ENCODE measurements around the gene PLEKHA3. TPM values are rescaled to one million over a fixed set of nuclear protein-coding genes. Genes with fewer than 3 reads are reported as not detected.

PLEKHA3 gene
- total and polyA plus RNA-seq, 9 of the 15 experiments (the other 6 are each of a cell fraction or from before 2014, with no cell fraction given) = 2.3 to 23.4 (median 10.5) TPM

DNA sequence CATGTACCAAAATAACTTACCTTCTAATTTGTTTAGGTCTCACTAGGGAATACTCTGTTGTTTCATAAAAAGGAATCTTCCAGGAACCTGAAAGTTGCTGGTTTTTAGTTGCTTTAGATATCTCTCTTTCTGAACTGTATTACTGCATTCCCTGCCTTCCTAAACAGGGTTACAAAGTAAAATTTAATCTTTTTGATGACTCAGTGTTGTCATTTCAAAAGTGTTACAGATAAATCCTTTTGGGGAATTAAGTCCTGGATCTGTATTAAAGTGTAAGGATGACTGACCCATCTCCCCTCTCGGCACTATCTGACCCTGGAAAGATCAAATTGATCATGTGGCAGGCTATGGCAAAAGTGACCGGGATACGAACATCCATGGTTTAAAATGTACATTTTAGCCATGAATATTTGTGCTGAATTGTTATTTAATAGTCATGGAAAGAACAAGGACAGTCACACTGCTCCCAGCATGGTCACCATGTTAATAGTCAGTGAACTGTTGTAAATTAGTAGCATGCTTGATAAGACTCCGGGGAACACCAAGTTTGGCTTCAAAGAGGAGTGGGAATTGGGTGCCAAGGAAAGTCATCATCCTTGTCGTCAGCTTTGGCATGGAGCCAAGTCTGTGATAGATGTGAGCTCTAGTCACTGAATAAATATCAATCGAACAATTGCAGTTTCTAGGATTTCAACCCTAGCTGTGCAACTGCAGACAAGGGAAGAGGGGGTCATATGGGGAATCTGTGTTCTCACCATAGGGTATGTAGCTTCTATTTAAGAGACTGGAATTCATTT, 4.2 kb downstream of the PLEKHA3 start:
- H3K4me1 ChIP-seq (replicated peaks in 1 of 2; ENCODE audit: control insufficient read depth in 2 of 2, insufficient read depth in 2 of 2, low read length in 2 of 2) = peaks cover 19 to 23% of the 10 kb centered on the region in 2 experiments
- H3K27me3 ChIP-seq (ENCODE audit: control insufficient read depth in 2 of 2, insufficient read depth in 2 of 2, low read length in 2 of 2) = no peaks in the 10 kb centered on the region
- peaks cover 11% of the 10 kb centered on the region; the same call in 1 of the 3 replicates for H3K36me3 ChIP-seq (ENCODE audit: control insufficient read depth, insufficient read depth, low read length)
- 49% methylated on average over 6 of the region's 6 CpGs for WGBS (ENCODE audit: insufficient coverage, low coverage, missing lambda C conversion rate)
- H3K27ac ChIP-seq (ENCODE audit: extremely low read depth, low read depth, low read length) = no peak overlapping the region
- POLR2A ChIA-PET = interaction anchor here (0.7 to 0.9 kb wide), 3 partner anchors 11 to 372 kb away, joined by 3 read pairs; partner anchors contain the start of gene RBM45
- H3K9me3 ChIP-seq (replicated peaks; ENCODE audit: control insufficient read depth, insufficient read depth, low read depth, low read length) = no peaks in the 10 kb centered on the region
- no peak overlapping the region for H3K4me3 ChIP-seq
- no peaks in the 10 kb centered on the region for H4K20me1 ChIP-seq (replicated peaks; ENCODE audit: control insufficient read depth, insufficient read depth, low read length)
- in situ Hi-C loops (cut with MboI) (no loop called here), intact Hi-C loops (cut with micrococcal nuclease) (no loop called here)
- H2AFZ ChIP-seq (ENCODE audit: low read depth, low read length) = no peak overlapping the region
- CTCF ChIA-PET (ENCODE audit: low intra/inter-chr PET ratio) = no interaction called here
- ATAC-seq (no peak), DNase-seq (ENCODE audit: extremely low read depth in 1 of 4, low spot score in 3 of 4) (peak in 2 of 4 experiments; percentile 10 to 51), FAIRE-seq (no peak)
- H3K9ac ChIP-seq (ENCODE audit: insufficient read depth in 1 of 2, low read depth in 2 of 2, low read length in 2 of 2) = no peak overlapping the region
- peaks cover 40% of the 10 kb centered on the region for H3K79me2 ChIP-seq (ENCODE audit: control insufficient read depth, insufficient read depth, low read length)
- H3K9me1 ChIP-seq (ENCODE audit: control insufficient read depth, insufficient read depth, low read length) = no peaks in the 10 kb centered on the region
- no TSS peak for BruUV-seq (replicated peaks)
- H3K4me2 ChIP-seq (ENCODE audit: insufficient read depth, low read length) = no peak overlapping the region
- TF ChIP-seq, protein P1, sequence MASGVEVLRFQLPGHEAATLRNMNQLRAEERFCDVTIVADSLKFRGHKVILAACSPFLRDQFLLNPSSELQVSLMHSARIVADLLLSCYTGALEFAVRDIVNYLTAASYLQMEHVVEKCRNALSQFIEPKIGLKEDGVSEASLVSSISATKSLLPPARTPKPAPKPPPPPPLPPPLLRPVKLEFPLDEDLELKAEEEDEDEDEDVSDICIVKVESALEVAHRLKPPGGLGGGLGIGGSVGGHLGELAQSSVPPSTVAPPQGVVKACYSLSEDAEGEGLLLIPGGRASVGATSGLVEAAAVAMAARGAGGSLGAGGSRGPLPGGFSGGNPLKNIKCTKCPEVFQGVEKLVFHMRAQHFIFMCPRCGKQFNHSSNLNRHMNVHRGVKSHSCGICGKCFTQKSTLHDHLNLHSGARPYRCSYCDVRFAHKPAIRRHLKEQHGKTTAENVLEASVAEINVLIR (CRISPR knock-in tag; IDR thresholded peaks at IDR 0.05) = no peak
- TF ChIP-seq, protein P2, sequence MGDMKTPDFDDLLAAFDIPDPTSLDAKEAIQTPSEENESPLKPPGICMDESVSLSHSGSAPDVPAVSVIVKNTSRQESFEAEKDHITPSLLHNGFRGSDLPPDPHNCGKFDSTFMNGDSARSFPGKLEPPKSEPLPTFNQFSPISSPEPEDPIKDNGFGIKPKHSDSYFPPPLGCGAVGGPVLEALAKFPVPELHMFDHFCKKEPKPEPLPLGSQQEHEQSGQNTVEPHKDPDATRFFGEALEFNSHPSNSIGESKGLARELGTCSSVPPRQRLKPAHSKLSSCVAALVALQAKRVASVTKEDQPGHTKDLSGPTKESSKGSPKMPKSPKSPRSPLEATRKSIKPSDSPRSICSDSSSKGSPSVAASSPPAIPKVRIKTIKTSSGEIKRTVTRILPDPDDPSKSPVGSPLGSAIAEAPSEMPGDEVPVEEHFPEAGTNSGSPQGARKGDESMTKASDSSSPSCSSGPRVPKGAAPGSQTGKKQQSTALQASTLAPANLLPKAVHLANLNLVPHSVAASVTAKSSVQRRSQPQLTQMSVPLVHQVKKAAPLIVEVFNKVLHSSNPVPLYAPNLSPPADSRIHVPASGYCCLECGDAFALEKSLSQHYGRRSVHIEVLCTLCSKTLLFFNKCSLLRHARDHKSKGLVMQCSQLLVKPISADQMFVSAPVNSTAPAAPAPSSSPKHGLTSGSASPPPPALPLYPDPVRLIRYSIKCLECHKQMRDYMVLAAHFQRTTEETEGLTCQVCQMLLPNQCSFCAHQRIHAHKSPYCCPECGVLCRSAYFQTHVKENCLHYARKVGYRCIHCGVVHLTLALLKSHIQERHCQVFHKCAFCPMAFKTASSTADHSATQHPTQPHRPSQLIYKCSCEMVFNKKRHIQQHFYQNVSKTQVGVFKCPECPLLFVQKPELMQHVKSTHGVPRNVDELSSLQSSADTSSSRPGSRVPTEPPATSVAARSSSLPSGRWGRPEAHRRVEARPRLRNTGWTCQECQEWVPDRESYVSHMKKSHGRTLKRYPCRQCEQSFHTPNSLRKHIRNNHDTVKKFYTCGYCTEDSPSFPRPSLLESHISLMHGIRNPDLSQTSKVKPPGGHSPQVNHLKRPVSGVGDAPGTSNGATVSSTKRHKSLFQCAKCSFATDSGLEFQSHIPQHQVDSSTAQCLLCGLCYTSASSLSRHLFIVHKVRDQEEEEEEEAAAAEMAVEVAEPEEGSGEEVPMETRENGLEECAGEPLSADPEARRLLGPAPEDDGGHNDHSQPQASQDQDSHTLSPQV (IDR thresholded peaks at IDR 0.05) = no peak
- no peak for TF ChIP-seq SAFB2 (IDR thresholded peaks at IDR 0.05; ENCODE audit: borderline replicate concordance, low read depth, low read length, severe bottlenecking)
- TF ChIP-seq MAFG (tag; conservative IDR thresholded peaks at IDR 0.05) = peak; percentile 53
- TF ChIP-seq CREM (IDR thresholded peaks at IDR 0.05; ENCODE audit: low read depth) = peak; percentile 18; the same call in 1 of the 2 replicates
- TF ChIP-seq, protein P3, sequence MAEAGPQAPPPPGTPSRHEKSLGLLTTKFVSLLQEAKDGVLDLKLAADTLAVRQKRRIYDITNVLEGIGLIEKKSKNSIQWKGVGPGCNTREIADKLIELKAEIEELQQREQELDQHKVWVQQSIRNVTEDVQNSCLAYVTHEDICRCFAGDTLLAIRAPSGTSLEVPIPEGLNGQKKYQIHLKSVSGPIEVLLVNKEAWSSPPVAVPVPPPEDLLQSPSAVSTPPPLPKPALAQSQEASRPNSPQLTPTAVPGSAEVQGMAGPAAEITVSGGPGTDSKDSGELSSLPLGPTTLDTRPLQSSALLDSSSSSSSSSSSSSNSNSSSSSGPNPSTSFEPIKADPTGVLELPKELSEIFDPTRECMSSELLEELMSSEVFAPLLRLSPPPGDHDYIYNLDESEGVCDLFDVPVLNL (CRISPR knock-in tag; IDR thresholded peaks at IDR 0.05; ENCODE audit: low read depth) = no peak
- no peak for TF ChIP-seq NONO (IDR thresholded peaks at IDR 0.05; ENCODE audit: low read depth in 2 of 2, low read length in 1 of 2)
- TF ChIP-seq, protein P4, sequence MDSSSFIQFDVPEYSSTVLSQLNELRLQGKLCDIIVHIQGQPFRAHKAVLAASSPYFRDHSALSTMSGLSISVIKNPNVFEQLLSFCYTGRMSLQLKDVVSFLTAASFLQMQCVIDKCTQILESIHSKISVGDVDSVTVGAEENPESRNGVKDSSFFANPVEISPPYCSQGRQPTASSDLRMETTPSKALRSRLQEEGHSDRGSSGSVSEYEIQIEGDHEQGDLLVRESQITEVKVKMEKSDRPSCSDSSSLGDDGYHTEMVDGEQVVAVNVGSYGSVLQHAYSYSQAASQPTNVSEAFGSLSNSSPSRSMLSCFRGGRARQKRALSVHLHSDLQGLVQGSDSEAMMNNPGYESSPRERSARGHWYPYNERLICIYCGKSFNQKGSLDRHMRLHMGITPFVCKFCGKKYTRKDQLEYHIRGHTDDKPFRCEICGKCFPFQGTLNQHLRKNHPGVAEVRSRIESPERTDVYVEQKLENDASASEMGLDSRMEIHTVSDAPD (CRISPR knock-in tag; IDR thresholded peaks at IDR 0.05) = no peak
- no peak for TF ChIP-seq GABPB2 (CRISPR knock-in tag; conservative IDR thresholded peaks at IDR 0.05)
- peak; percentile 100 for TF ChIP-seq NFIC (IDR thresholded peaks at IDR 0.05)
- no peak for TF ChIP-seq ZNF165 (CRISPR knock-in tag; IDR thresholded peaks at IDR 0.05; ENCODE audit: borderline replicate concordance)
- no peak for TF ChIP-seq ZNF239 (CRISPR knock-in tag; IDR thresholded peaks at IDR 0.05)
- TF ChIP-seq ZNF3 (CRISPR knock-in tag; IDR thresholded peaks at IDR 0.05) = no peak
